Activated naive CD4-positive, alpha-beta T cell treated with anti-CD3 and anti-CD28 coated beads, Interleukin-2, amount 10 ng/mL, durations not matched to agents 7 days and 5 days (primary cell): ENCODE measurements around the gene ZNF613.
"Not testable (repeated sequence)": the region's sequence is repeated elsewhere in the genome, so short reads cannot be mapped to it uniquely, and the experiment has no call there.

Source experiments
- CTCF ChIA-PET: fragments of 350-600 bp; sonication (Branson Sonifier 250); formaldehyde crosslinking; loops from one replicate; lab custom pipeline; 2021; ENCODE audit warnings: antibody characterized with exemption; lab: Charles Lee
- DNase-seq: peaks from one replicate; pipeline ENCODE4 v3.0.0-alpha.2; 2020
- H3K27ac Mint-ChIP-seq: one replicate; pipeline ENCODE4 v1.8.0; 2021; ENCODE audit warnings: mild to moderate bottlenecking, moderate library complexity, mixed read lengths
- H3K27me3 Mint-ChIP-seq: one replicate; pipeline ENCODE4 v1.8.0; 2021; ENCODE audit warnings: mild to moderate bottlenecking, mixed read lengths
- H3K36me3 Mint-ChIP-seq: one replicate; pipeline ENCODE4 v1.8.0; 2021; ENCODE audit warnings: mixed read lengths
- H3K4me1 Mint-ChIP-seq: one replicate; pipeline ENCODE4 v1.8.0; 2021; ENCODE audit warnings: mixed read lengths
- H3K4me3 Mint-ChIP-seq: one replicate; pipeline ENCODE4 v1.8.0; 2021; ENCODE audit warnings: mild to moderate bottlenecking, moderate library complexity, mixed read lengths
- H3K9me3 Mint-ChIP-seq: one replicate; pipeline ENCODE4 v1.8.0; 2021; ENCODE audit warnings: mixed read lengths

The ZNF613 gene

GRCh38 chr19:51915324-51915867 is 11.9 kb upstream of the ZNF613 start:
- Mint-ChIP-seq H3K4me1 (no peaks in the 10 kb centered on the region), H3K27me3 (no peaks in the 10 kb centered on the region), H3K27ac (no peak overlapping the region), H3K9me3 (peaks cover 66% of the 10 kb centered on the region), H3K36me3 (peaks cover 3% of the 10 kb centered on the region), H3K4me3 (no peak overlapping the region)
- no peak for DNase-seq
- CTCF ChIA-PET: no interaction called here

- Mint-ChIP-seq H3K27me3 (no peaks in the 10 kb centered on the region), H3K9me3 (peaks cover 68% of the 10 kb centered on the region), H3K4me3 (no peak overlapping the region), H3K36me3 (peaks cover 3% of the 10 kb centered on the region), H3K27ac (no peak overlapping the region), H3K4me1 (no peaks in the 10 kb centered on the region)
- DNase-seq: no peak
- CTCF ChIA-PET: no interaction called here
These were observed 11.1 kb upstream of the ZNF613 start for GRCh38 chr19:51916167-51916566.

DNA sequence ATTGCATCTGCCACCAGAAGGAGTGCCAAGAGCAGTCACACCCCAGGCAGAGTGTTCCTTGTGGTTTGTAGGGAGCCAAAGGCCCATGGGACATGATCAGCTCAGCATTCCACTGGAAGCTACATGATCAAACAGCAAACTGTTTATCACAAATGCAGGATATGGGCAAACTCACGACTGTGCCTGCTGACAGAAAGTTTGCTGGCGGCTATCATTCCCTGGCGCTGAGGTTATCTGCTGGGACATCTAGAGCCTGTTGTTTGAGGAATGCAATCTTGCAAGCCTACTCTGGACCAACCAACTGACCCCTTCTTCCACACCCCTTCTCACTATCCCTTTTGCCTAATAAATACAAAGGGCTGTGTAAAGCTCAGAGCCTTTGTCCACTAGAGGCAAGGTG is 7.7 kb upstream of the ZNF613 start:
- H3K36me3 Mint-ChIP-seq: peaks cover 3% of the 10 kb centered on the region

DNA sequence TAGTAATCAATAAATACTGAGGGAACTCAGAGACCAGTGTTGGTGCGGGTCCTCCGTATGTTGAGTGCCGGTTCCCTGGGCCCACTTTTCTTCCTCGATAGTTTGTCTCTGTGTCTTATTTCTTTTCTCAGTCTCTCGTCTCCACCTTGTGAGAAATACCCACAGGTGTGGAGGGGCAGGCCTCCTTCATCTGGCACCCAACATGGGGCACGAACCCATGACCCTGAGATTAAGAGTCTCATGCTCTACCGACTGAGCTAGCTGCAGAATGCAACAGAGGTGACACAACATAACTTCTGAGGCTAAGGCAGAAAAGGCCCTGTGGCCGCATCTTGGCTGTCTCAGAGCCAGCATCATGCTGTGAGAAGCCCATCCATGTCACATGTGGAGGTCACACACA is 5.3 kb upstream of the ZNF613 start:
- Mint-ChIP-seq H3K4me1 (peaks cover 7% of the 10 kb centered on the region), H3K27ac (no peak overlapping the region), H3K9me3 (peaks cover 79% of the 10 kb centered on the region), H3K27me3 (no peaks in the 10 kb centered on the region), H3K4me3 (no peak overlapping the region), H3K36me3 (peaks cover 13% of the 10 kb centered on the region)
- DNase-seq: no peak
- CTCF ChIA-PET: no interaction called here

More for the DNA sequence above, 7.7 kb upstream of the ZNF613 start:
- Mint-ChIP-seq H3K9me3 (peaks cover 77% of the 10 kb centered on the region), H3K27ac (no peak overlapping the region), H3K4me1 (no peaks in the 10 kb centered on the region), H3K27me3 (no peaks in the 10 kb centered on the region), H3K4me3 (no peak overlapping the region)
- no peak for DNase-seq
- CTCF ChIA-PET: no interaction called here

GRCh38 chr19:51926426-51926783 is 867 bp upstream of the ZNF613 start:
- peak overlapping the region; percentile 98 for H3K4me3 Mint-ChIP-seq
- H3K36me3 Mint-ChIP-seq: peaks cover 44% of the 10 kb centered on the region
- peaks cover 24% of the 10 kb centered on the region for H3K4me1 Mint-ChIP-seq
- CTCF ChIA-PET: interaction anchor here (0.6 kb wide), 1 partner anchor 25 kb away, joined by 3 read pairs; no protein-coding TSS in a partner anchor
- peak overlapping the region; percentile 95 for H3K27ac Mint-ChIP-seq
- peaks cover 70% of the 10 kb centered on the region for H3K9me3 Mint-ChIP-seq
- no peak for DNase-seq
- no peaks in the 10 kb centered on the region for H3K27me3 Mint-ChIP-seq

- DNase-seq: no peak
- peak overlapping the region; percentile 98 for H3K4me3 Mint-ChIP-seq
- H3K27ac Mint-ChIP-seq: peak overlapping the region; percentile 95
- CTCF ChIA-PET: no interaction called here
- peaks cover 24% of the 10 kb centered on the region for H3K4me1 Mint-ChIP-seq
- peaks cover 56% of the 10 kb centered on the region for H3K36me3 Mint-ChIP-seq
- H3K27me3 Mint-ChIP-seq: no peaks in the 10 kb centered on the region
- peaks cover 65% of the 10 kb centered on the region for H3K9me3 Mint-ChIP-seq
These were observed 587 bp downstream of the ZNF613 start for GRCh38 chr19:51927859-51928258.

DNA sequence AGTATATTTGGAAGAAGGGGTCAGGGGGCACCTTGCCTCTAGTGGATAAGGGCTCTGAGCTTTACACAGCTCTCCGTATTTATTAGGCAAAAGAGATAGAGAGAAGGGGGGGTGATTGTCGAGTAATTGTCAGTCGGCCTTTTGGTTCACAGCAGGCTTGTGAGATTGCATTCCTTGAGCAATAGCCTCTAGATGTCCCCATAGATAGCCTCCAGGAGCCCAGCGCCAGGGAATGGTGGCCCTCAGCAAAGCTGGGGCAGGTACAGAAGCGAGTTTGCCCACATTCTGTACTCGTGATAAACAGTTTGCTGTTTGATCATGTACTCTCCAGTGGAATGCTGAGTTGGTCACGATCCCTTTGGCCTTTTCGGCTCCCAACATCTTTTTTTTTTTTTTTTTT is 4.6 kb downstream of the ZNF613 start:
- Mint-ChIP-seq H3K4me3 (no peak overlapping the region), H3K36me3 (peaks cover 81% of the 10 kb centered on the region), H3K27ac (no peak overlapping the region), H3K4me1 (peaks cover 17% of the 10 kb centered on the region), H3K9me3 (peaks cover 43% of the 10 kb centered on the region), H3K27me3 (no peaks in the 10 kb centered on the region)
- CTCF ChIA-PET: no interaction called here
- no peak for DNase-seq

- DNase-seq: no peak
- CTCF ChIA-PET: no interaction called here
- H3K27me3 Mint-ChIP-seq: no peaks in the 10 kb centered on the region
- no peaks in the 10 kb centered on the region for H3K4me1 Mint-ChIP-seq
- H3K4me3 Mint-ChIP-seq: no peak overlapping the region
- peaks cover 88% of the 10 kb centered on the region for H3K36me3 Mint-ChIP-seq
- no peak overlapping the region for H3K27ac Mint-ChIP-seq
- H3K9me3 Mint-ChIP-seq: peaks cover 62% of the 10 kb centered on the region
These were observed 11.7 kb downstream of the ZNF613 start for GRCh38 chr19:51938936-51939335.

- no peak for DNase-seq
- no peak overlapping the region for H3K27ac Mint-ChIP-seq
- peaks cover 87% of the 10 kb centered on the region for H3K9me3 Mint-ChIP-seq
- H3K36me3 Mint-ChIP-seq: peaks cover 64% of the 10 kb centered on the region
- CTCF ChIA-PET: no interaction called here
- H3K4me1 Mint-ChIP-seq: no peaks in the 10 kb centered on the region
- no peak overlapping the region for H3K4me3 Mint-ChIP-seq
- H3K27me3 Mint-ChIP-seq: no peaks in the 10 kb centered on the region
These were observed 17.7 kb downstream of the ZNF613 start for GRCh38 chr19:51944798-51945552.

DNA sequence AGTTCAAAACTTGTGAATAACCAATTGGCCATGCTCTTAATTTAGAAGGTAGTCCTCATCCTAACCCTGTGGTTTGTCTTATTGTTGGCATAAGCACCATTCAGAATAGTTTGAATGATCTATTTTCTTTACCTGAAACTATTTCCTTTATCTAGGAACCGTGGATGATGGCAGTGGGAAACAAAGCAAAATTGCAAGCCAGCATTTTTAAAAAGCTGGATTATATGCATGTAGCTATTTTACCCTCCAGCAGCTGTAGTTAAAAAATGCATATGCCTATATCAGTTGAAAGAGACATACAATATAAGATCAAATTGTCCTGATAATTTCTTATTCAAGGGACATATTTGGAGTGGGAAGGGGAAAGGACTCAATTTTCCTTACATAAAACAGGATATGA is 19.3 kb downstream of the ZNF613 start:
- Mint-ChIP-seq H3K36me3 (peaks cover 49% of the 10 kb centered on the region), H3K9me3 (peaks cover 84% of the 10 kb centered on the region), H3K4me1 (no peaks in the 10 kb centered on the region)

DNA sequence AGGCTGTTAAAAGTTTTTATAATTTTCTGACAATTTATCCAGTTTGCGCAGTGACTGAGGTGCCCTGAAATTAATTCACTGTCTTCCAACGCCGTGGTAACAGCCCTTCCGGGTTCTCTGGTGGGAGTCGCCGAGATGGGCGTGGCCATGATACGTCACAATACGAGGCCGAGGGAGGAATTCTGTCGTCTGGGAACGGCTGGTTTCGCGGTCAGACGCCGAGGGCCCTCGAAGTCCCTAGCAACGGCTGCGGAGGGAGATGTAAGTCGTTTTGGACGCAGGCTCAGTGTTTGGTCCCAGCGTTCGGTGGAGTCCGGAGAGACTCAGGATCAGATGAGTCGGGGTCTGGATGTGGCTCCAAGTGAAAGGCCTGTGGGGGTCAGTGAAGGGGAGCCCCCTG is 21.7 kb downstream of the ZNF613 start:
- Mint-ChIP-seq H3K4me3 (no peak overlapping the region), H3K36me3 (peaks cover 25% of the 10 kb centered on the region), H3K4me1 (no peaks in the 10 kb centered on the region), H3K27ac (no peak overlapping the region), H3K9me3 (peaks cover 72% of the 10 kb centered on the region), H3K27me3 (no peaks in the 10 kb centered on the region)
- CTCF ChIA-PET: no interaction called here
- DNase-seq: no peak

More for the DNA sequence above, 19.3 kb downstream of the ZNF613 start:
- Mint-ChIP-seq H3K27me3 (no peaks in the 10 kb centered on the region), H3K4me3 (no peak overlapping the region), H3K27ac (no peak overlapping the region)
- DNase-seq: no peak
- CTCF ChIA-PET: no interaction called here

DNA sequence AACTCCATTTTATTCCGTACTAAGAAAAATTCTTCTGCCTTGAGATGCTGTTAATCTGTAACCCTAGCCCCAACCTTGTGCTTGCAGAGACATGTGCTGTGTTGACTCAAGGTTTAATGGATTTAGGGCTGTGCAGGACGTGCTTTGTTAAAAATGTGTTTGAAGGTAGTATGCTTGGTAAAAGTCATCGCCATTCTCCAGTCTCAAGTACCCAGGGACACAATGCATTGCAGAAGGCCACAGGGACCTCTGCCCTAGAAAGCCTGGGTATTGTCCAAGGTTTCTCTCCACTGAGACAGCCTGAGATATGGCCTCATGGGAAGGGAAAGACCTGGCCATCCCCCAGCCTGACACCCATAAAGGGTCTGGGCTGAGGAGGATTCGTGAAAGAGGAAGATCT is 30.6 kb downstream of the ZNF613 start:
- DNase-seq, H3K4me3 Mint-ChIP-seq, CTCF ChIA-PET, H3K27ac Mint-ChIP-seq, H3K36me3 Mint-ChIP-seq, H3K27me3 Mint-ChIP-seq, H3K4me1 Mint-ChIP-seq: not testable (repeated sequence)
- H3K9me3 Mint-ChIP-seq: peaks cover 65% of the 10 kb centered on the region

DNA sequence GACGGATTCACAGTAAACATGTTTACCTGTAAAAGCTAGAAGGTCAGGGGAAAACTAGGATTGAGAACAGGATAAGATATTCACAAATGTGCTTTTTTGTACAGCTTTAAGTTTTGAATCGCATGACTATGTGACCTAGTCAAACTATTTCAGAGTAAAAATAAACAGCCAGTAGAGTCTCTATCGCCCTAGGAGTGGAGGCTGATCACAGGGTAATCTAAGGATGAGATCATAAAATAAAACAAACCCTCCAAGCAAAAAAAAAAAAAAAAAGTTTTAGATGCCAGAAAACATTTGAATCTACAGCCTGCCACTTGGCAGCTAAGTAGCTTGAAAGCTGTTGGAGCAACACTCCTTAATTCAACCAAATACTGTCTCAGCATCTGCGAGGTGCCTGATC is 32.5 kb downstream of the ZNF613 start:
- CTCF ChIA-PET: no interaction called here
- H3K27ac Mint-ChIP-seq: no peak overlapping the region
- H3K4me1 Mint-ChIP-seq: no peaks in the 10 kb centered on the region
- H3K4me3 Mint-ChIP-seq: no peak overlapping the region
- H3K27me3 Mint-ChIP-seq: no peaks in the 10 kb centered on the region
- H3K9me3 Mint-ChIP-seq: peaks cover 73% of the 10 kb centered on the region
- H3K36me3 Mint-ChIP-seq: peaks cover 23% of the 10 kb centered on the region
- DNase-seq: no peak

GRCh38 chr19:51960621-51961233 is 33.5 kb downstream of the ZNF613 start:
- DNase-seq, H3K27me3 Mint-ChIP-seq, H3K27ac Mint-ChIP-seq, H3K4me1 Mint-ChIP-seq, CTCF ChIA-PET, H3K4me3 Mint-ChIP-seq: not testable (repeated sequence)
- Mint-ChIP-seq H3K36me3 (peaks cover 33% of the 10 kb centered on the region), H3K9me3 (peaks cover 79% of the 10 kb centered on the region)

GRCh38 chr19:51965583-51965982 is 38.3 kb downstream of the ZNF613 start:
- no peak overlapping the region for H3K4me3 Mint-ChIP-seq

More at GRCh38 chr19:51965583-51965982, 38.3 kb downstream of the ZNF613 start:
- DNase-seq: no peak
- H3K27ac Mint-ChIP-seq: no peak overlapping the region
- CTCF ChIA-PET: no interaction called here
- H3K36me3 Mint-ChIP-seq: peaks cover 65% of the 10 kb centered on the region
- no peaks in the 10 kb centered on the region for H3K27me3 Mint-ChIP-seq
- peaks cover 72% of the 10 kb centered on the region for H3K9me3 Mint-ChIP-seq
- H3K4me1 Mint-ChIP-seq: no peaks in the 10 kb centered on the region
